Sciatic nerve (tissue), 2 donors: ENCODE data around the gene MAP3K20. TPM values are rescaled to one million over a fixed set of nuclear protein-coding genes. Genes with fewer than 3 reads are reported as not detected.

Source experiments
- ATAC-seq: fragments of 200-7000 bp; cut with Tn5 transposase; one replicate; pipeline ENCODE4 v1.9.1; 2020; ENCODE audit warnings: mild to moderate bottlenecking, moderate library complexity
- DNase-seq: peaks from one replicate; pipeline ENCODE4 v3.0.0-alpha.2; 2020; ENCODE audit warnings: low spot score
- intact Hi-C: fragments of 100-400 bp; cut with DNase I; formaldehyde crosslinking; loops from one replicate; pipeline ENCODE4 v1.14.2; 2022
- total RNA-seq: library from RNA; stranded (reverse); fragmentation: NEBNext Ultra II Directional; extraction: Animal tissue kit (Norgen Biotek cat#: 25700); gene quantifications from one replicate; pipeline ENCODE4 v1.2.1, GENCODE V29; 2021
- donor health status: DM: no; HTN: no; CAD: no.
- donor health status: DM: no; HTN: no; CAD: no.

The MAP3K20 gene
- total RNA-seq, 1 donor from 2014 or later, result 36.2 TPM

GRCh38 chr2:173048897-173049661 is 26.6 kb upstream of the MAP3K20 start:
- intact Hi-C loops, result no loop called here
- ATAC-seq (peak; percentile 98), DNase-seq (peak; percentile 74)

GRCh38 chr2:173049831-173050230 is 25.8 kb upstream of the MAP3K20 start:
- intact Hi-C loops, result no loop called here
- ATAC-seq (no peak), DNase-seq (no peak)

- intact Hi-C loops, result no loop called here
- DNase-seq, result no peak
- no peak for ATAC-seq
These were observed 25.0 kb upstream of the MAP3K20 start for GRCh38 chr2:173050684-173051083.

DNA sequence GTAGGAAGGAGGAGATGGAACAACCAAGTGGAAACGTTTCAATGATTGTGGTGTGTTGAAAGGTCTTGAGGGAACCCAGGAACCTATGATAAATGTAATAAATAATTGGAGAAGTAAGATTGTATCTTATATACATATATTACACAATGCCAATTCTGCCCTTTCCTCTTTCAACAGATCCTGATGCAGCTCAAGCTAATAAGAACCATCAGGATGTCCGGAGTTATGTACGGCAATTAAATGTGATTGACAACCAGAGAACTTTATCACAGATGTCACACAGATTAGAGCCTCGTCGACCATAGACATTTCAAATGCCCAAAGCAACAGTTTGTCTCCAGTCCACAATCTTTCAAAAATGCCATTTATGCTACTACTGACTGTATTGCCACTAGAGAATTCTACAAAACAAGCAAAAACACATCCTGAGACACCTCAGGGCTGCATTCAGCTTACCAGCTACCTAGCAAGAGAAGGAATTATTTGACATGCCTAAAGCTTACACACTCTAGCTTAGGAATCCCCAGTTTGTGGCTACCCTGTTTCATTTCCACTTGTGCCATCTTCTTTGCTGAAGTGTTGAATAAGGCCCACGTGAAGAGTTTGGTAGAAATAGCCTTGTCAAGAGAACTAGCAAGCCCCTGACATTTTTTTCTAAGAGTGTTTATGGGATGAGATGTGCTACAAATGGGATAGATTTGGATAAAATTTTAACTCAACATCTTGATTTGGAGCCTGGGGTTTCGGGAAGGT is 24.0 kb upstream of the MAP3K20 start:
- intact Hi-C loops, result no loop called here
- ATAC-seq (no peak), DNase-seq (no peak)

GRCh38 chr2:173053043-173053699 is 22.5 kb upstream of the MAP3K20 start:
- DNase-seq (no peak), ATAC-seq (no peak)
- intact Hi-C loops, result no loop called here

DNA sequence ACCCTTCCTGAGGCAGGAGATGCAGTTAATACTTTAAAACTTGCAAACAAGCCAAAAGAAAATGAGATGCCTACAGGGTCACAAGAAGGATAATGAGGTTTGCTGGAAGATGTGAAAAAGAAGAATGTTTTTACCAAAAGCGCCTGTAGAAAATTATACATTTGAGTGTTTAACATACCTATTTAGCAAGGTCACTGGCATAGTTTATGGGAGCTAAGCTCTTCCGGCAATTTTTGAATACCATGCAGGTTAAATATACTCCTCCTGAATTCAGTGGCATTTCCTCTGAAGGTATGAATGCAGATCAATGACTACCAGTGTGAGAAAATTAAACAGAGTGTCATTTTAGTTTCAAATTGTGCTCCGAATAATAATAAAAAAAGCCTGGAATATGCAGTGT is 21.2 kb upstream of the MAP3K20 start:
- DNase-seq (no peak), ATAC-seq (no peak)
- intact Hi-C loops, result no loop called here

GRCh38 chr2:173056705-173057364 is 18.8 kb upstream of the MAP3K20 start:
- ATAC-seq (peak; percentile 18), DNase-seq (no peak)
- intact Hi-C loops, result no loop called here

DNA sequence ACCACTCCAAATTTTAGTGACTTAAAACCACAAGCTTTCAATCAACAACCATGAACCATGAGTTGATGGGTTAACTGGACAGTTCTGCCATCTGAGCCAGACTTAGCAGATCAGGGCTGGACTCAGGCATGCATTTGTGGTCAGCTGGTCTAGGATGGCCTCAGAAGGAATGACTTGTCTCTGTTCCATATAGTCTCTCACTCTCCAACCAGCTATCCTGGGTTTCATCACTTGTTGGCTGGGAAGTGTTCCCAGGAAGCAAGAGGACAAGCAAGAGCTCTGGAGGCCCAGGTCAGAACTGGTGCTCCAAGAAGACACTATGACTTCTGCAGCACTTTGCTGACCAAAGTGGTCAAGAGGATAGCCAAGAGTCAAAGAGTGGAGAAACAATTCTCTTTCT is 17.5 kb upstream of the MAP3K20 start:
- intact Hi-C loops, result no loop called here
- no peak for DNase-seq
- ATAC-seq, result peak; percentile 81

DNA sequence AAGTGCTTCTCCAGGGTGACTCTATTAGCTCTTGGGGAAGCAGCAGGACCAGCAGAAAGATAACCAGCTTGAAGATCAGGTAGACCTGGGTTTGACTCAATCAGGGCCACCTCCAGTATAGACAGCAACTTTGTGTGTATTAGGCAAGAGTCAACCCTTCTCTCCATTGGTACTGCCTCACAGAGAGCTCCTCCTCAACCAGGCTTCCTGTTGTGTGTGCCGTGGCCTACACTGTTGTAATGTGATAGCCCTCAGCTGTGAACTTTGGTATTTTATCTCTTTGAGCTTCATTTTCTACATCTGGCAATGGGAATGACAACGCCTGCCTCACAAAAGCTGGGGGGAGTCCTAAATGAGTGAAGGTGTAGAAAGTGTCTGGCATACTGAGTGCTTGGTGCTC is 17.0 kb upstream of the MAP3K20 start:
- intact Hi-C loops, result no loop called here
- ATAC-seq, result peak; percentile 11

GRCh38 chr2:173059292-173059691 is 16.4 kb upstream of the MAP3K20 start:
- DNase-seq (no peak), ATAC-seq (no peak)
- intact Hi-C loops, result no loop called here

More for the DNA sequence above, 17.0 kb upstream of the MAP3K20 start:
- DNase-seq, result no peak

- intact Hi-C loops, result no loop called here
- peak; percentile 66 for ATAC-seq
- no peak for DNase-seq
These were observed 15.6 kb upstream of the MAP3K20 start for GRCh38 chr2:173059971-173060461.

GRCh38 chr2:173062801-173063200 is 12.8 kb upstream of the MAP3K20 start:
- intact Hi-C loops, result no loop called here
- no peak for ATAC-seq
- no peak for DNase-seq

- DNase-seq (no peak), ATAC-seq (peak; percentile 35)
- intact Hi-C loops, result no loop called here
These were observed 11.4 kb upstream of the MAP3K20 start for GRCh38 chr2:173064151-173064805.

- no peak for ATAC-seq
- DNase-seq, result no peak
- intact Hi-C loops, result no loop called here
These were observed 8.6 kb upstream of the MAP3K20 start for GRCh38 chr2:173066887-173067676.

DNA sequence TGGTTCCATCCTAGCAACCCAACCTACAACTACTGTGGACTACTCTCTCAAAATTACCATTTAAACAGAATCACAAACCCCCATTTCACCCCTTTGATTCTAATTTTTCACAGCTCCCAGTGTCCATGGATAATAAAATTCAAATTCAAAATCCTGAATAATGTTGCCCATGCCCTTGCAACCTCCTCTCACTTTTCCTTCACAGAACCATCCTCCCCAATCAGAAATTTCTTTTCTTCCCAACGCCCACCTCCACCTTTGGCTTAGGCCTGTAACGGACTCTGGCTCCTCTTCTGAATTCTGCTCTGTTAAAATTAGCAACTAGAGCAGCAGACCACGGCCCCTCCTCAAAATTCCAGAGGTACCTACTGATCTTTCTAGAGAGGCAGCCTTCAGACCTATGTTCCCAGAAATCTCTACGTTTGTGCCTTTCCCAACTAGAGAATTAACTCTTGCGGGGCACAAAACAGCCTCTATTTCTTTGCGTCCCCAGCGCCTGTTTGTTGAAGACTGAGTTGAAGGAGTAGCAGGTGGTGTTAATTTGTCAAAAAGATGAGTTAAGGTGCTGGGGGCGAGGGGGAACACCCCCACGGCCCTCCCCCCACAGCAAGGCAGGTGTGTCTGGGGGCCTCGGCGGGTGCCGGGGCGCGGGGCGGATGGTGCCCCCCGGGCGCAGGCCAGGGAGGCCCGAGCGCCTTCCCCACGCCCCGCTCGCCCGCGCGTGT is 428 bp upstream of the MAP3K20 start:
- intact Hi-C loops, result no loop called here
- no peak for DNase-seq
- no peak for ATAC-seq

- peak; percentile 76 for ATAC-seq
- intact Hi-C loops, result no loop called here
- peak; percentile 63 for DNase-seq
These were observed 1.1 kb downstream of the MAP3K20 start for GRCh38 chr2:173076581-173077345.
